HFF-Myc (cell line): Measurements from ENCODE around the gene CEBPB.
A peak's percentile ranks its signal among the peaks of the same experiment; 100 is the strongest.
"Not testable (repeated sequence)": the region's sequence is repeated elsewhere in the genome, so short reads cannot be mapped to it uniquely, and the experiment has no call there.

Experiments
- DNase-seq: peaks from one replicate; pipeline ENCODE4 v3.0.0-alpha.2; 2011; ENCODE audit warnings: low read depth; ENCODE audit errors: extremely low read depth
- H3K4me3 ChIP-seq: replicated peaks from 2 replicates; pipeline ENCODE4 v1.5.1; 2011; ENCODE audit warnings: low read depth, mild to moderate bottlenecking, control low read depth, low read length
- CTCF ChIP-seq: IDR thresholded peaks from 2 replicates; pipeline ENCODE4 v1.5.1; 2012; ENCODE audit warnings: mild to moderate bottlenecking, low read depth, low read length, control low read depth; ENCODE audit errors: missing control alignments

Gene CEBPB

GRCh38 chr20:50172347-50173013 is 18.1 kb upstream of the CEBPB start:
- DNase-seq = no peak
- TF ChIP-seq CTCF = no peak
- H3K4me3 ChIP-seq = peak overlapping the region; percentile 47

- no peak overlapping the region for H3K4me3 ChIP-seq
- no peak for DNase-seq
- TF ChIP-seq CTCF = no peak
Measured at GRCh38 chr20:50174456-50174855, 16.2 kb upstream of the CEBPB start.

GRCh38 chr20:50175938-50176933 is 14.4 kb upstream of the CEBPB start:
- no peak overlapping the region for H3K4me3 ChIP-seq
- DNase-seq = no peak
- no peak for TF ChIP-seq CTCF

- not testable (repeated sequence) for DNase-seq, H3K4me3 ChIP-seq
Measured at GRCh38 chr20:50178672-50179071, 12.0 kb upstream of the CEBPB start.

- no peak for DNase-seq
- H3K4me3 ChIP-seq = no peak overlapping the region
- no peak for TF ChIP-seq CTCF
Measured at GRCh38 chr20:50181344-50181743, 9.3 kb upstream of the CEBPB start.

- H3K4me3 ChIP-seq = no peak overlapping the region
- DNase-seq = no peak
- TF ChIP-seq CTCF = no peak
Measured at GRCh38 chr20:50182346-50182745, 8.3 kb upstream of the CEBPB start.

- TF ChIP-seq CTCF = no peak
Measured at GRCh38 chr20:50185426-50185825, 5.2 kb upstream of the CEBPB start.

More at GRCh38 chr20:50185426-50185825, 5.2 kb upstream of the CEBPB start:
- H3K4me3 ChIP-seq = no peak overlapping the region
- DNase-seq = no peak
